ENCODE measurements around the gene TERT. TPM values are rescaled to one million over a fixed set of nuclear protein-coding genes. Genes with fewer than 3 reads are reported as not detected.

The TERT gene
- total RNA-seq, 4 donors from 2014 or later, result not detected

DNA sequence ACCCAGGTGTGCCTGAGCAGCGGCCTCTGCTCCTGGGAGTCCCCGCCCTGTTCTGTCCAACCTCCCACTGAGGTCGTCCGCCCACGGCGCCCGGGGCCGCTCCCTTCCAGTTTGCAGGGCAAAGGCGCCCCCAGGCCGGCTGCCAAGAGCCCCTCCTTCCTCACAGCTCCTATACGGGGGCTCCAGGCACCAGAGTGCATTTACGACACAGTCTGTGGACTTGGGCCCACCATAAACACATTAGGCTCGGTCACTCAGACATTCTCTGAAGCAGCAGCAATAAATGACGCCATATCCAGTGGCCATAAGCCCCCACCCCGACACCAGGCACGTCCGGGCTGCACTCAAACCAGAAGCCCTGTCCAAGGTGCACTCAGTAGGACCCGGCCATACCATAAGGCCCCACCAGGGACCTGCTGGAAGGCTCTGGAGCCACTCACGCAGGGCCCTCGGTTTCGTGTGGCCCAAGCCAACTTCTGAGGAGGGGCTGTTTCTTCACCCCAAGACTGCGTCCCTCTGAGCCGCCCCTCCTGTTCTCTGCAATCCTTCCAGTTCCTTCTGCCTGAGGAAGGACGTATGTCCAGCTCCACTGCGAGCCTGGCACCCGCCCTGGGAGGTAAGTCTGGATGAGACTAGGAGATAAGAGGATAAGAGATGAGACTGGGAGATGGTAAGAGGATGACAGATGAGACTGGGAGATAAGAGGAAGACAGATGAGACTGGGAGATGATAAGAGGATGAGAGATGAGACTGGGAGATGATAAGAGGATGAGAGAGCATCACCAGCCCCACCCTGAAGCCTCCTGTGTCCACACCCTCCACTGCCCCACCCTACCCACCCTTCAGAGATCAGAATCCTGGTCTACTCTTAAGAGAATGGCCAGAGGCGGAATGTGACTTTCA lies 42.9 kb downstream of the TERT start:
- H3K9me3 ChIP-seq, result no peaks in the 10 kb centered on the region
- H3K4me3 ChIP-seq, result no peak overlapping the region
- peaks cover 67% of the 10 kb centered on the region for H3K27me3 ChIP-seq
- WGBS, 2 donors (ENCODE audit: low coverage in 1 of 2), result 60 to 73% methylated on average over 2 to 12 of the region's 27 CpGs
- no peaks in the 10 kb centered on the region for H3K36me3 ChIP-seq
- ATAC-seq, result no peak
- peaks cover 0 to 1% (median 0%) of the 10 kb centered on the region in 3 donors for H3K4me1 ChIP-seq
- H3K27ac ChIP-seq, result no peak overlapping the region
- TF ChIP-seq EP300 (IDR thresholded peaks at IDR 0.05) (no peak), POLR2AphosphoS5 (IDR thresholded peaks at IDR 0.05) (no peak), POLR2A (IDR thresholded peaks at IDR 0.05) (no peak)
- TF ChIP-seq, protein P1, sequence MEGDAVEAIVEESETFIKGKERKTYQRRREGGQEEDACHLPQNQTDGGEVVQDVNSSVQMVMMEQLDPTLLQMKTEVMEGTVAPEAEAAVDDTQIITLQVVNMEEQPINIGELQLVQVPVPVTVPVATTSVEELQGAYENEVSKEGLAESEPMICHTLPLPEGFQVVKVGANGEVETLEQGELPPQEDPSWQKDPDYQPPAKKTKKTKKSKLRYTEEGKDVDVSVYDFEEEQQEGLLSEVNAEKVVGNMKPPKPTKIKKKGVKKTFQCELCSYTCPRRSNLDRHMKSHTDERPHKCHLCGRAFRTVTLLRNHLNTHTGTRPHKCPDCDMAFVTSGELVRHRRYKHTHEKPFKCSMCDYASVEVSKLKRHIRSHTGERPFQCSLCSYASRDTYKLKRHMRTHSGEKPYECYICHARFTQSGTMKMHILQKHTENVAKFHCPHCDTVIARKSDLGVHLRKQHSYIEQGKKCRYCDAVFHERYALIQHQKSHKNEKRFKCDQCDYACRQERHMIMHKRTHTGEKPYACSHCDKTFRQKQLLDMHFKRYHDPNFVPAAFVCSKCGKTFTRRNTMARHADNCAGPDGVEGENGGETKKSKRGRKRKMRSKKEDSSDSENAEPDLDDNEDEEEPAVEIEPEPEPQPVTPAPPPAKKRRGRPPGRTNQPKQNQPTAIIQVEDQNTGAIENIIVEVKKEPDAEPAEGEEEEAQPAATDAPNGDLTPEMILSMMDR (IDR thresholded peaks at IDR 0.05), result no peak

DNA sequence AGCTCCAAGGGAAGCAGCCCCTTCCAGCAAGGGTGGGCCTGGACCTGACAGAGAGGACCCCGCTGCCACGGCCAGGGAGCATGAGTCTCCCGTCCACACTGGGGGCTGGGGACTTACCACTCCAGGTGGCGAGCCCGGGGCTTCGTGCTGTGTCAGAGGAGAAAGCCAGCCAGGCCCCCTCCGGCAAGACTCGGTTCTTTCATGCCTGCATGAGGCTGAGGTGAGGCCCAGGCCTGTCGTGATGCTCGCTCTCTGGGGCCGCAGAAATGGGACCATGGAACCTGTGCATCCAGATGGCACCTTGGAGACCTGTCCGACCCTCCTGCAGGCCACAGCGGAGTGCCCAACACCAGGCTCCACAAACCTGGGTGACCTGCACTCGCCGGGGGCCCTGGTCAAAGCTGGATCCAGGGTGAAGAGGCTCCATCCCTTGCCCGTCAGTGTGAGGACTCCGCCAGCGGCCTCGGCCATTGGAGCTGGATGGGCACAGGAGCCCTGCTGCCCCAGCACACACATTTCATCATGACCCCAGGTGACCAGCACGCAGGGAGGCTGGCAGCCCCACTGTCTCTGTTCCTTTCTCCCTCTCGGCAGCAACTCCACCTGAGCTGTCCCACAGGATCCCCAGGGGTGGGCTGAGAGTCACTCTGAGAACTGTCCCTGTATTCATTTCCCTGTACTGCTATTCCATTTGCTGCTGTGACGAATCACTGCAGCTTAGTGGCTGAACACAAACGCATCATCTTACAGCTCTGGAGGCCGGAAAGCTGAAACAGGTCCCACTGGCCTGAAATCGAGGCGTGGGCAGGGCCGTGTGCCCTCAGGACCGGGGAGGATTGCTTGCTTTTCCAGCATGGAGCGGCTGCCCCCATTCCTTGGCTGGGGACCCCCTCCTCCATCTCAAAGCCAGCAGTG lies 45.2 kb downstream of the TERT start:
- peaks cover 80% of the 10 kb centered on the region for H3K27me3 ChIP-seq
- H3K36me3 ChIP-seq, result no peaks in the 10 kb centered on the region
- no peak overlapping the region for H3K27ac ChIP-seq
- no peak for ATAC-seq
- 31 to 75% methylated on average over 2 to 12 of the region's 29 CpGs for WGBS, 2 donors (ENCODE audit: low coverage in 1 of 2)
- TF ChIP-seq, protein P1 (IDR thresholded peaks at IDR 0.05), result no peak
- TF ChIP-seq POLR2A (IDR thresholded peaks at IDR 0.05) (no peak), POLR2AphosphoS5 (IDR thresholded peaks at IDR 0.05) (no peak), EP300 (IDR thresholded peaks at IDR 0.05) (no peak)
- peaks cover 0 to 5% (median 0%) of the 10 kb centered on the region in 3 donors for H3K4me1 ChIP-seq
- H3K4me3 ChIP-seq, result no peak overlapping the region
- H3K9me3 ChIP-seq, result no peaks in the 10 kb centered on the region

DNA sequence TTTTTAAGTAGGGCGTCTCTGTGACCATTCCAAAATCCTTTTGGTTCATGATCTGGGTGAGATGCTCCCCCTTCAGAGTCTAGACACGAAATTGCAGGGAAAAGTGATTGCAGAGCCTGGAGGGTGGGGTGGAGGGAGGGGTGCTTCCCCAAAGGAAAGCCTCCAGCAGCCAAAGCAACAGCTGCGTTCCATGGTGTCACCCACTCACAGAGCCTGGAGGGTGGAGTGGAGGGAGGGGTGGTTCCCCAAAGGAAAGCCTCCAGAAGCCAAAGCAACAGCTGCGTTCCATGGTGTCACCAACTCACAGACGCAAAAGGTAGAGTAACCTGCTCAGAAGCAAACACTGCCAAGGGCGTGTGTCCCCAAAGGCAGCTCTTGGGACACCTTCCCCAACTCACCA lies 47.1 kb downstream of the TERT start:
- no peak overlapping the region for H3K27ac ChIP-seq
- H3K36me3 ChIP-seq, result no peaks in the 10 kb centered on the region
- H3K4me1 ChIP-seq, result peaks cover 0 to 5% (median 0%) of the 10 kb centered on the region in 3 donors
- ATAC-seq, result no peak
- TF ChIP-seq EP300 (IDR thresholded peaks at IDR 0.05), result no peak
- TF ChIP-seq, protein P1 (IDR thresholded peaks at IDR 0.05), result no peak
- TF ChIP-seq POLR2AphosphoS5 (IDR thresholded peaks at IDR 0.05), result no peak
- no peak for TF ChIP-seq POLR2A (IDR thresholded peaks at IDR 0.05)
- WGBS, 2 donors (ENCODE audit: low coverage in 1 of 2), result no CpG with 5 or more reads among the region's 6 CpGs
- no peak overlapping the region for H3K4me3 ChIP-seq
- H3K9me3 ChIP-seq, result no peaks in the 10 kb centered on the region
- H3K27me3 ChIP-seq, result peaks cover 90% of the 10 kb centered on the region

DNA sequence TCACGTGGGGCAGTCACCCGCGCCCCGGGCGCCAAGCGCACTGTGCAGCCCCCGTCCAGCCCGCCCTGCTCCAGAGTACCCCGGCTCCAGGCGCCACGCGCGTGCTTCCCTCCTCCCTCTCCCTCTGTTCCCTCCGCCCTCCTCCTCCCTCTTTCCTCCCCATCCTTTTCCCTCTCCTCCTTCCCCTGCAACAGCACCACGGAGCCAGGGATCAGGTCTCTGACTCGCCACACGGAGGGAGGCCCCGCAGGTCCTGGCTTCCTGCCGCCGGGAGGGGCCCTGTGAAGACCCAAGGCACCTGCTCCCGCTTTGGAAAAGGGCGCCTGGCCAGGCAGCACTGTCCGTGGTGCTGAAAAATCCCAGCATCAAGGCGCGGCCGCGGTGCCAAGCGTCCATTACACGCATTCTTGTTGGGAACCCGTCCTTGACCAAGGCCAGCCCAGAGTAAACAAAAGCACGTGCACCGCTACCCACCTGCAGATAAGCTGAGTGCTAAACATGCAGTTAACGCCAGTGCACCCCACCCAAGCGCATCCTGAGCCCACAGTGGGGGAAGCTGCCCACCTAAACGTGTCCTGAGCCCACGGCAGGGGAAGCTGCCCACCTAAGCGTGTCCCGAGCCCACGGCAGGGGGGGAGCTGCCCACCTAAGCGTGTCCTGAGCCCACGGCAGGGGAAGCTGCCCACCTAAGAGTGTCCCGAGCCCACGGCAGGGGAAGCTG lies 48.0 kb downstream of the TERT start:
- ATAC-seq, result no peak
- 0 to 2% methylated on average over 3 to 13 of the region's 43 CpGs for WGBS, 2 donors (ENCODE audit: low coverage in 1 of 2)
- no peak overlapping the region for H3K27ac ChIP-seq
- peaks cover 0 to 5% (median 0%) of the 10 kb centered on the region in 3 donors for H3K4me1 ChIP-seq
- no peak for TF ChIP-seq EP300 (IDR thresholded peaks at IDR 0.05)
- TF ChIP-seq, protein P1 (IDR thresholded peaks at IDR 0.05), result no peak
- no peak for TF ChIP-seq POLR2AphosphoS5 (IDR thresholded peaks at IDR 0.05)
- no peak for TF ChIP-seq POLR2A (IDR thresholded peaks at IDR 0.05)
- H3K4me3 ChIP-seq, result no peak overlapping the region
- no peaks in the 10 kb centered on the region for H3K9me3 ChIP-seq
- no peaks in the 10 kb centered on the region for H3K36me3 ChIP-seq
- H3K27me3 ChIP-seq, result peaks cover 86% of the 10 kb centered on the region

Measured in gastroesophageal sphincter (tissue), 4 donors.